ENCODE results near the gene PRKCB. TPM values are rescaled to one million over a fixed set of nuclear protein-coding genes. Genes with fewer than 3 reads are reported as not detected.

Gene PRKCB
- total RNA-seq, 4 donors from 2014 or later: 2.0 to 8.6 (median 4.0) TPM

GRCh38 chr16:24246911-24247607, 411.3 kb downstream of the PRKCB start:
- no peaks in the 10 kb centered on the region for H3K4me1 ChIP-seq
- no peaks in the 10 kb centered on the region for H3K9me3 ChIP-seq
- intact Hi-C loops (cut with DNase I): no loop called here
- no peaks in the 10 kb centered on the region for H3K27me3 ChIP-seq
- 78 to 81% methylated on average over 4 of the region's 4 CpGs for WGBS, 2 donors
- TF ChIP-seq, protein P1, sequence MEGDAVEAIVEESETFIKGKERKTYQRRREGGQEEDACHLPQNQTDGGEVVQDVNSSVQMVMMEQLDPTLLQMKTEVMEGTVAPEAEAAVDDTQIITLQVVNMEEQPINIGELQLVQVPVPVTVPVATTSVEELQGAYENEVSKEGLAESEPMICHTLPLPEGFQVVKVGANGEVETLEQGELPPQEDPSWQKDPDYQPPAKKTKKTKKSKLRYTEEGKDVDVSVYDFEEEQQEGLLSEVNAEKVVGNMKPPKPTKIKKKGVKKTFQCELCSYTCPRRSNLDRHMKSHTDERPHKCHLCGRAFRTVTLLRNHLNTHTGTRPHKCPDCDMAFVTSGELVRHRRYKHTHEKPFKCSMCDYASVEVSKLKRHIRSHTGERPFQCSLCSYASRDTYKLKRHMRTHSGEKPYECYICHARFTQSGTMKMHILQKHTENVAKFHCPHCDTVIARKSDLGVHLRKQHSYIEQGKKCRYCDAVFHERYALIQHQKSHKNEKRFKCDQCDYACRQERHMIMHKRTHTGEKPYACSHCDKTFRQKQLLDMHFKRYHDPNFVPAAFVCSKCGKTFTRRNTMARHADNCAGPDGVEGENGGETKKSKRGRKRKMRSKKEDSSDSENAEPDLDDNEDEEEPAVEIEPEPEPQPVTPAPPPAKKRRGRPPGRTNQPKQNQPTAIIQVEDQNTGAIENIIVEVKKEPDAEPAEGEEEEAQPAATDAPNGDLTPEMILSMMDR (IDR thresholded peaks at IDR 0.05): no peak
- TF ChIP-seq POLR2A (IDR thresholded peaks at IDR 0.05): no peak
- no peak overlapping the region for H3K4me3 ChIP-seq (replicated peaks in 1 of 3)
- DNase-seq: no peak
- no peaks in the 10 kb centered on the region for H3K36me3 ChIP-seq
- no peak overlapping the region for H3K27ac ChIP-seq

DNA sequence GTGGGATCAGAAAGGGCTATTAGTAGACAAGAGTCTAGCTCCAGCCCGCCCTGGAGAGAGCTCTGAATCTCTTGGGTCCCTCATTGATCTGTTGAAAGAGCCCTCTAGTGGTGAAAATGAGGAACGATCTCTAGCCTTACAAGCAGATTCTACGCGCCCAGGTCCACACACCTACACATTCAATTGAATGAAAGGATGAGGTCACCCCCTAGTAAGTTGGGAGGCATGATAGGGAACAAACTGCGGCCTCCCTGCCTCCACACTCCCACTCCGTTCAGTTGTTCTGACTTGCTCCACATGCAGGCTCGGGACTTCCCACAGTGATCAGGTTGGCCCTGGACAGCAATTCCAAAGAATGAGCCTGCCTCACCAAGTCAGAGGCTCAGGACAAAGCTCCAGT, 417.4 kb downstream of the PRKCB start:
- intact Hi-C loops (cut with DNase I): no loop called here
- Histone ChIP-seq H3K4me3 (replicated peaks in 1 of 3) (no peak overlapping the region), H3K27me3 (no peaks in the 10 kb centered on the region), H3K4me1 (no peaks in the 10 kb centered on the region), H3K9me3 (no peaks in the 10 kb centered on the region), H3K27ac (no peak overlapping the region), H3K36me3 (no peaks in the 10 kb centered on the region)
- peak in 1 of 2 donors; percentile 3 for DNase-seq
- WGBS, 2 donors: 16 to 17% methylated on average over 7 of the region's 7 CpGs
- TF ChIP-seq POLR2A (IDR thresholded peaks at IDR 0.05): no peak
- TF ChIP-seq, protein P1 (IDR thresholded peaks at IDR 0.05): peak in 5 of 6 experiments; percentile 12 to 50 (median 18)

GRCh38 chr16:24255456-24256371, 419.9 kb downstream of the PRKCB start, which contains the start of gene CACNG3:
CACNG3 (plus strand) TSS chr16:24256335; CDS start chr16:24256755, 420 bp downstream.
- H3K9me3 ChIP-seq: no peaks in the 10 kb centered on the region
- H3K27me3 ChIP-seq: no peaks in the 10 kb centered on the region
- intact Hi-C loops (cut with DNase I): no loop called here

DNA sequence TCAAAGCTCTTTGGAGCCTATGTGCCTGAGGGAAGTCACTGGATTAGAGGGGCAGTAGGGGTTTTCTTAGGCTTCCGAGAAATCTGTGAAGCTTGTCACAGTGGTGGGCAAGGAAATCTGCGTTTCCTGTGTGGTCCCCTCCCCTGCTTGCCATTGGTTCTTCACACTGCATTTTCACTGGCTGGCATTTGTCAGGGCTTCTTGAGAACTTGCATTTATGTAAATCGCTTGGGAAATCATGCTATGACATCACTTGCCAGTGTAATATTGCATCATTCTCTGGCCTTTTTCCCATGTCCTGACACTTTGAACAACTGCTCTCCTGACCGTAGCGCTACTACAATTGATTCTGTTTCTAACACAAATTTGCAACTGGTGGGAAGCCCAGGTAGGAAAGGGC, 422.2 kb downstream of the PRKCB start:
- Histone ChIP-seq H3K27me3 (no peaks in the 10 kb centered on the region), H3K4me1 (no peaks in the 10 kb centered on the region), H3K4me3 (replicated peaks in 1 of 3) (no peak overlapping the region), H3K36me3 (no peaks in the 10 kb centered on the region), H3K27ac (no peak overlapping the region), H3K9me3 (no peaks in the 10 kb centered on the region)
- no peak for DNase-seq
- intact Hi-C loops (cut with DNase I): no loop called here
- 37 to 41% methylated on average over 5 of the region's 5 CpGs for WGBS, 2 donors
- TF ChIP-seq POLR2A (IDR thresholded peaks at IDR 0.05): no peak
- TF ChIP-seq, protein P1 (IDR thresholded peaks at IDR 0.05): no peak

More at GRCh38 chr16:24255456-24256371, 419.9 kb downstream of the PRKCB start, which contains the start of gene CACNG3:
- Histone ChIP-seq H3K36me3 (no peaks in the 10 kb centered on the region), H3K27ac (no peak within 1 kb of the TSS), H3K4me3 (replicated peaks in 1 of 3) (no peak within 1 kb of the TSS), H3K4me1 (no peaks in the 10 kb centered on the region)
- DNase-seq: peak; percentile 1 to 7
- WGBS, 2 donors: 6 to 10% methylated on average over 34 to 35 of the region's 54 CpGs
- TF ChIP-seq POLR2A (IDR thresholded peaks at IDR 0.05): no peak
- TF ChIP-seq, protein P1 (IDR thresholded peaks at IDR 0.05): no peak

All from thyroid gland (tissue), 4 donors.